Cardiac fibroblast (primary cell): ENCODE results near the gene SPRR2G.
"Not testable (repeated sequence)": the region's sequence is repeated elsewhere in the genome, so short reads cannot be mapped to it uniquely, and the experiment has no call there.

Experiments
- DNase-seq, 2 donors: peaks; one replicate each; pipeline versions ENCODE4 v3.0.0 to v3.0.0-alpha.2; 2010; ENCODE audit warnings: low read depth in 2 of 2
- H3K4me3 ChIP-seq, 2 donors: replicated peaks in 1 of 2; 1 replicate in 1 of 2; 2 replicates in 1 of 2; pipeline ENCODE4 v1.5.1; 2011; ENCODE audit warnings: low read depth in 2 of 2, low read length in 2 of 2, mild to moderate bottlenecking in 2 of 2, moderate library complexity in 1 of 2
- TF ChIP-seq, protein P1 (sequence below): IDR thresholded peaks from one replicate; pipeline ENCODE4 v1.5.1; 2011; ENCODE audit warnings: low read depth, mild to moderate bottlenecking, low read length, inconsistent platforms

The SPRR2G gene

DNA sequence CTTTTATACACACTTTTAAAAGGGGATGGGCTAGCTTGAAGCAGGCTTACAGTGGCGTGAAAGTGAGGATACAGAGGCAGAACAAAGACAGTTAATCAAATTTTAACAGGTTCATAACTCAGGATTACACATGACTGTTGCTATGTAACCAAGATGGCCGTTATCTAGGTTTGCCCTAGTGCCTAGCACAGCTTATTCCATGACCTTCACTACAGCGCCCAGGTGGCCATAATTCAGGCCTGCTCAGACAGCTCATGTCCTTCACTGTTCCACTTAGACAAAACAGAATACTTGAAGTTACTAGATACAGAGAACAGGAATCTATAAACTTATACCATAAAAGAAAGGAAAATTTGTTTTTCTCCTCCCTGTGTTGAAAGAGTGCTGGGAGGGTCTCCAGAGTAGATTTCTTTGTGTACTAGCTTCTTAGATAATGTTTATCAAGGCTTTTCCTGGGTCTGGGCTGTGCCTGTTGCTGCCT is 31.2 kb downstream of the SPRR2G start:
- no peak overlapping the region for H3K4me3 ChIP-seq
- DNase-seq = no peak
- TF ChIP-seq, protein P1, sequence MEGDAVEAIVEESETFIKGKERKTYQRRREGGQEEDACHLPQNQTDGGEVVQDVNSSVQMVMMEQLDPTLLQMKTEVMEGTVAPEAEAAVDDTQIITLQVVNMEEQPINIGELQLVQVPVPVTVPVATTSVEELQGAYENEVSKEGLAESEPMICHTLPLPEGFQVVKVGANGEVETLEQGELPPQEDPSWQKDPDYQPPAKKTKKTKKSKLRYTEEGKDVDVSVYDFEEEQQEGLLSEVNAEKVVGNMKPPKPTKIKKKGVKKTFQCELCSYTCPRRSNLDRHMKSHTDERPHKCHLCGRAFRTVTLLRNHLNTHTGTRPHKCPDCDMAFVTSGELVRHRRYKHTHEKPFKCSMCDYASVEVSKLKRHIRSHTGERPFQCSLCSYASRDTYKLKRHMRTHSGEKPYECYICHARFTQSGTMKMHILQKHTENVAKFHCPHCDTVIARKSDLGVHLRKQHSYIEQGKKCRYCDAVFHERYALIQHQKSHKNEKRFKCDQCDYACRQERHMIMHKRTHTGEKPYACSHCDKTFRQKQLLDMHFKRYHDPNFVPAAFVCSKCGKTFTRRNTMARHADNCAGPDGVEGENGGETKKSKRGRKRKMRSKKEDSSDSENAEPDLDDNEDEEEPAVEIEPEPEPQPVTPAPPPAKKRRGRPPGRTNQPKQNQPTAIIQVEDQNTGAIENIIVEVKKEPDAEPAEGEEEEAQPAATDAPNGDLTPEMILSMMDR = no peak

DNA sequence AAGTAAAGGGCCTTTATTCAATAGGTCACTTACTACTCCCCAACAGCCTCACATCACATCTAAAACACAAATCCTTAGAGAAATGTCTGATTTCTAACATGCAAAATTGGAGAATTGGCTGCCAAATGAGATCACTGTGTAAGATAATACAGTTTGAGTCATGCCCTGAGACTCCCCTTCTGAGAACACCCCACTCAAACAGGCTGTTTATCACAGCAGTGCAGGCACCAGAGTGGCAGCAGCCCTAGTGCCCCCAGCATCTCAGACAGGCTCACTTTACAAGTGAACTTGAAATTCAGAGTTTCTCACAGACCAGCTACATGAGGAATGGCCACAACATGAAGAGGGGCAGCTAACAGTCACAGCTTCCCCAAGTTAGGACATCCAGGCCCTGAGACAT is 35.4 kb downstream of the SPRR2G start:
- not testable (repeated sequence) for DNase-seq

DNA sequence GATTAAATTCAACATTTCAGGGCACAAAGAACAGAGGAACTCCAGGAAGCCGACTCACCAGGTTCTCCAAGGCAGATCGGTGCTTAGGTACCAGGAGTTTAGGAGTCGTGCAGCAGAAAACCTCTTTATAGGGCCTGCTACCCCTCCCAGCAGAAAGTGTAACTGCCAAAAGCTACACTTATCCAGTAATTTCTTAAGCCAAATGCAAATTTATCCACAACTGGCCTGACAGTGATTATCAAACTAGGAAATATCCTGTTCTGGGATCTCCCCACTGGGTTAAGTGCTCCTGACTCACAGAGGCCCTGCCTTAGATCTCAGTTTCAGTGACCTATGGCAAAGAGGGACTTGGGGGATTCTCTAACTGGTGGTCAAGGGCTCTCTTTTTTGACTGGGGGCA is 37.3 kb downstream of the SPRR2G start, which contains the start of gene SPRR2F:
TSS of gene SPRR2F (minus strand) at position 101 of the 400 bp plus-strand sequence. CDS start 783 bp downstream, outside the sequence.
- no peak within 1 kb of the TSS for H3K4me3 ChIP-seq
- no peak for DNase-seq
- TF ChIP-seq, protein P1 = no peak

More for the DNA sequence above, 35.4 kb downstream of the SPRR2G start:
- not testable (repeated sequence) for H3K4me3 ChIP-seq

DNA sequence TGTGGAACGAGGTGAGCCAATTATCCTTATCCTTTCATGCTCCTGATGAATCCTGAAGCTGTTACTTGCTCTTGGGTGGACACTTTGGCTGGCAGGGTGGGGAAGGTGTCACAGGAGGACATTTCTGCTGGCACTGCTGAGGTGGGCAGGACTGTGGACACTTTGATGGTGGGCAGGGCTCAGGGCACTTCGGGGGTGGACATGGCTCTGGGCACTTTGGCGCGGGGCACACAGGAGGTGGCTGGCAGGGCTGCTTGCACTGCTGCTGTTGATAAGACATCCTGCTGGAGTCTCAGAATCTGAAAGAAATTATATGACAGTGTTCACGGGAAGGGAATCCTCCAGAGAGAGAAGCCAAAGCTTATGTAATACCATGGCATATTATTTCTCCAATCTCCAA is 38.2 kb downstream of the SPRR2G start:
- DNase-seq, H3K4me3 ChIP-seq: not testable (repeated sequence)

DNA sequence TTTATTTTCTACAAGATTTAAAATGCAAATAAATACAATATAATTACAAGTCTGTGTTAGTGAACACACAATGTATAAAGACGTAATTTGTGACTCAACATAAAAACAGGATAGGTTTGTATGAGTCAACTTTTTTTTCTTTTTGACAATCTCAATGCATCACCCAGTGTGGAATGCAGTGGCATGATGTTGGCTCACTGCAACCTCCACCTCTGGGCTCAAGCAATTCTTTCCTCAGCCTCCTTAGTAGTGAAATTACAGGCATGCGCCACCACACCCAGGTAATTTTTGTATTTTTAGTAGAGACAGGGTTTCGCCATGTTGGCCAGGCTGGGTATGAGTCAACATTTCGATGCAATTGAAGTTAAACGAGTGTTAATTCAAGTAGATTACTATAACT is 50.4 kb downstream of the SPRR2G start:
- TF ChIP-seq, protein P1 = no peak
- peak in 1 of 2 donors; percentile 24 for DNase-seq
- H3K4me3 ChIP-seq = no peak overlapping the region
